Kidney (tissue), 14 donors: Measurements from ENCODE around the gene FAM13A. TPM values are rescaled to one million over a fixed set of nuclear protein-coding genes. Genes with fewer than 3 reads are reported as not detected.

Experiments used
- DNase-seq, 5 donors: peaks; one replicate each; pipeline ENCODE4 v3.0.0-alpha.2; 2013 to 2020
- FAIRE-seq: peaks from 2 replicates; lab custom pipeline; 2012; peaks lifted over from hg19 to GRCh38; lab: Jason Lieb, UNC
- H3K27ac ChIP-seq, 2 donors: one replicate each; pipeline ENCODE4 v1.7.0; 2013; ENCODE audit warnings: low read depth in 2 of 2, low read length in 2 of 2, inconsistent platforms in 1 of 2
- H3K27me3 ChIP-seq: one replicate; pipeline ENCODE4 v1.7.1; 2013; ENCODE audit warnings: low read length, inconsistent platforms; ENCODE audit not compliant: control insufficient read depth, insufficient read depth
- H3K36me3 ChIP-seq, 3 donors: one replicate each; pipeline versions ENCODE4 v1.7.0 to v1.7.1; 2013; ENCODE audit warnings: low read length in 3 of 3, control low read depth in 1 of 3, inconsistent platforms in 1 of 3; ENCODE audit not compliant: insufficient read depth in 3 of 3, control insufficient read depth in 2 of 3
- H3K4me1 ChIP-seq, 3 donors: one replicate each; pipeline versions ENCODE4 v1.7.0 to v1.7.1; 2013; ENCODE audit warnings: low read length in 3 of 3, inconsistent platforms in 1 of 3, low read depth in 1 of 3; ENCODE audit not compliant: control insufficient read depth in 2 of 3, insufficient read depth in 2 of 3
- H3K4me3 ChIP-seq, 3 donors: one replicate each; pipeline versions ENCODE4 v1.7.0 to v1.8.1; 2013; ENCODE audit warnings: low read length in 3 of 3, control low read depth in 1 of 3, inconsistent platforms in 1 of 3
- H3K9ac ChIP-seq, 3 donors: one replicate each; pipeline versions ENCODE4 v1.7.0 to v1.7.1; 2013; ENCODE audit warnings: low read length in 3 of 3, control low read depth in 1 of 3, inconsistent platforms in 1 of 3
- H3K9me3 ChIP-seq, 3 donors: one replicate each; pipeline versions ENCODE4 v1.7.0 to v1.7.1; 2013; ENCODE audit warnings: low read length in 3 of 3, control low read depth in 1 of 3, inconsistent platforms in 1 of 3; ENCODE audit not compliant: control insufficient read depth in 2 of 3, insufficient read depth in 1 of 3
- intact Hi-C: fragments of 100-400 bp; cut with DNase I; formaldehyde crosslinking; loops from one replicate; pipeline ENCODE4 v1.11.1; 2022
- polyA plus RNA-seq: library from polyadenylated mRNA; stranded (reverse); fragments of 350-450 nt; fragmentation: Illumina TruSeq; extraction: RNeasy Lipid Tissue Mini Kit (QIAGEN cat#74804); gene quantifications from one replicate; pipeline ENCODE4 v1.2.3, GENCODE V29; 2014; ENCODE audit warnings: low read depth, low replicate concordance; ENCODE audit not compliant: insufficient read depth
- total RNA-seq: library from RNA; stranded (reverse); fragmentation: NEBNext Ultra II Directional; extraction: Animal tissue kit (Norgen Biotek cat#: 25700); gene quantifications from one replicate; pipeline ENCODE4 v1.2.1, GENCODE V29; 2021
- TF ChIP-seq, protein P1 (sequence below): IDR thresholded peaks from 3 replicates; pipeline ENCODE4 v1.5.1; 2012; ENCODE audit warnings: mild to moderate bottlenecking, moderate library complexity, borderline replicate concordance; ENCODE audit not compliant: insufficient read depth; ENCODE audit errors: extremely low read depth
- donor health status: control.
- donor health status: control.
- donor health status: control.
- donor health status: control.
- donor health status: control.
- donor health status: DM: yes; HTN: yes; CAD: no.
- donor health status: Normal renal cell carcinoma (clear cell type).

The FAM13A gene
- total and polyA plus RNA-seq, 2 donors from 2014 or later = 12.9 to 48.3 TPM

DNA sequence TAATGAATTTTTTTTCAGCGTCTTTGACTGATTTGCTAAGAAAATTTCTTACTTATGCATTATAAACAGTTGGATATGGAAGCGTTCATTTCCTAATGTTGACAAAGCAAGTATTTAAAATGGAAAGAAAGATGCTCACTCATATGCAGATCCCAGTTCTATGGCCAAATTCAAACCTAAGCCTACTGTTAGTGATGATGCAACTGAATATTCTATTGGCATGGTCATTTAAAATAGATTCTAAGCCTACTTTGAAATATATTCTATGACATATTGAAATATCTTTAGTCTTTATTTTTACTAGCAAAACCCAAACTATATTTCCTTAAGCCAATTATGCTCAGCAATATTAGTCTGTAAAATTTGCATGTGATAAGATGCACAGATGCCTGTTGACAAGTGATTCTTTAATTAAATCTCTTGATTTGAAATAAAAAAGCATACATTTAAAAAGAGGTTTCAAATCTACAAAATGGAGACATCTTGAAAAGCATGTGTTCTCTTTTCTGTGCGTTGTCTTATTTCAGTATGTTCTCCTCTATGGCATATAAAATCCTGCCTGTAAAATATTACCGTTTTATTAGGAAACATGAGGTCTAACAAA is 262.8 kb downstream of the FAM13A start:
- Histone ChIP-seq H3K27ac (no peak overlapping the region), H3K27me3 (no peaks in the 10 kb centered on the region), H3K4me3 (no peak overlapping the region), H3K9ac (no peak overlapping the region), H3K9me3 (no peaks in the 10 kb centered on the region), H3K4me1 (peaks cover 0 to 4% (median 2%) of the 10 kb centered on the region in 3 donors), H3K36me3 (peaks cover 0 to 3% (median 1%) of the 10 kb centered on the region in 3 donors)
- FAIRE-seq (no peak), DNase-seq (no peak)
- intact Hi-C loops = no loop called here
- TF ChIP-seq, protein P1, sequence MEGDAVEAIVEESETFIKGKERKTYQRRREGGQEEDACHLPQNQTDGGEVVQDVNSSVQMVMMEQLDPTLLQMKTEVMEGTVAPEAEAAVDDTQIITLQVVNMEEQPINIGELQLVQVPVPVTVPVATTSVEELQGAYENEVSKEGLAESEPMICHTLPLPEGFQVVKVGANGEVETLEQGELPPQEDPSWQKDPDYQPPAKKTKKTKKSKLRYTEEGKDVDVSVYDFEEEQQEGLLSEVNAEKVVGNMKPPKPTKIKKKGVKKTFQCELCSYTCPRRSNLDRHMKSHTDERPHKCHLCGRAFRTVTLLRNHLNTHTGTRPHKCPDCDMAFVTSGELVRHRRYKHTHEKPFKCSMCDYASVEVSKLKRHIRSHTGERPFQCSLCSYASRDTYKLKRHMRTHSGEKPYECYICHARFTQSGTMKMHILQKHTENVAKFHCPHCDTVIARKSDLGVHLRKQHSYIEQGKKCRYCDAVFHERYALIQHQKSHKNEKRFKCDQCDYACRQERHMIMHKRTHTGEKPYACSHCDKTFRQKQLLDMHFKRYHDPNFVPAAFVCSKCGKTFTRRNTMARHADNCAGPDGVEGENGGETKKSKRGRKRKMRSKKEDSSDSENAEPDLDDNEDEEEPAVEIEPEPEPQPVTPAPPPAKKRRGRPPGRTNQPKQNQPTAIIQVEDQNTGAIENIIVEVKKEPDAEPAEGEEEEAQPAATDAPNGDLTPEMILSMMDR = no peak

DNA sequence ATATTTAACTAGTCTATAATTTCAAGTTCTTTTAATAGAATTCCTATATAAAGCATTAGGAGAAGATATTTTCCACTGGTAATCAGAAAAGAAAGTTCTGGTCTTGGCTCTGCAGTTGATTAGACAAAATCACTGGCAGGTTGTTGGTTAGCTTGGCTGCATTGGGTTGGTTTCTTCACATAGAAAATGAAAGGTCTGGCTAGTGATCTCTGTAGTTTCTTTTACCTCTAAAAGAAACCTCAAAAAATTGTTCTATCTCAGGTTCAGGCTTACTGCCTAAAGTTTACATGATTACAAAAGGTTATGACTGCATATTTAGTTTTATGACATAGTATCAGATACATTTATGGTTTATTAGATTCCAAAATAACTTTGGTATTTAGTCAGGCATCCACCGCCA is 263.5 kb downstream of the FAM13A start:
- H3K9ac ChIP-seq = no peak overlapping the region
- intact Hi-C loops = no loop called here
- TF ChIP-seq, protein P1 = no peak
- FAIRE-seq (no peak), DNase-seq (no peak)
- H3K36me3 ChIP-seq = peaks cover 0 to 6% (median 4%) of the 10 kb centered on the region in 3 donors
- no peaks in the 10 kb centered on the region for H3K9me3 ChIP-seq
- H3K4me3 ChIP-seq = no peak overlapping the region
- no peaks in the 10 kb centered on the region for H3K27me3 ChIP-seq
- no peak overlapping the region for H3K27ac ChIP-seq
- H3K4me1 ChIP-seq = peaks cover 0 to 4% (median 2%) of the 10 kb centered on the region in 3 donors

DNA sequence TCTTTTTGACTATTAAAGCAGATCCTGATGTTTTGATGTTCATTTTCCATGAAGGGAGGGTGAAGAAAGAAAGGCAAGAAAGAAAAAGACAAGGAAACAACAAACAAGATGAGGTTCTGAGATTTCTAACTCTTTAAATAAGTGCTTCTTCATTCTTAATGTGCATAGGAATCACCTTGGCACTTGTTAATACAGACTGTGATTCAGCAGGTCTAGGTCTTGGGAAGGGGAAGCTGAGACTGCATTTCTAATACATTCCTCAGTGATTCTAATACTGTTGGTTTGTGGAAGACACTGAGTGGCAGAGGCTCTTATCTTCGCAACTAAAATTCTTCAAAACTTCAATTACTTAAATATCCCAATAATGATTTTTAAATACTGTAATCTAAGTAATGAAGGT is 264.2 kb downstream of the FAM13A start:
- no peaks in the 10 kb centered on the region for H3K27me3 ChIP-seq
- TF ChIP-seq, protein P1 = no peak
- no peak overlapping the region for H3K4me3 ChIP-seq
- H3K9me3 ChIP-seq = no peaks in the 10 kb centered on the region
- no peak for FAIRE-seq
- intact Hi-C loops = no loop called here
- H3K4me1 ChIP-seq = peaks cover 0 to 4% (median 2%) of the 10 kb centered on the region in 3 donors
- DNase-seq = no peak
- peaks cover 0 to 6% (median 5%) of the 10 kb centered on the region in 3 donors for H3K36me3 ChIP-seq
- H3K27ac ChIP-seq = no peak overlapping the region
- no peak overlapping the region for H3K9ac ChIP-seq

DNA sequence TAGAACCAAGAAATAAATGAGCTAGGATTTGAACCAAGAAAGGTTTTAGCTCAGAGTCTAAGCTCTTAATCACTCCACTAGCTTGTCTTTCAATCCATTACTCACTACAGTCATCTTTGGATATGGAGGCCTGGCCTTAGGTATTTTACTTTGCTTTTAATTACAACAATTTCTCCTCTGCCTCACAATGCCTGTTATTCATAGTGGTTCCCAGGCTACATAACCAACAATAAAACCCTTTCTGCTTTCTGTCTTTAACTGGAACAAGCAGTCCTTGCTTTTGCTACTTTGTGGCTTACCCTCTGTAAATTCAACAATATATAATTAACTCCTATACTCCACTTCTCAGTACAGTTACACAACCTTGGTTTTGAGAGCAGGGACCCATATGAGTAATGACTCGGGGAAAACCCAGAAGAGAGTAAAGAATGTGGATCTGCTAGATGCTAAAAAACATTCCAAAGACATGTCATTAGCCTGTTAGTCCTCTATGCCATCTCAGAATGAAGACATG is 264.7 kb downstream of the FAM13A start:
- peaks cover 0 to 4% (median 2%) of the 10 kb centered on the region in 3 donors for H3K4me1 ChIP-seq
- peaks cover 0 to 10% (median 6%) of the 10 kb centered on the region in 3 donors for H3K36me3 ChIP-seq
- FAIRE-seq (no peak), DNase-seq (no peak)
- H3K4me3 ChIP-seq = no peak overlapping the region
- H3K27ac ChIP-seq = no peak overlapping the region
- intact Hi-C loops = no loop called here
- no peaks in the 10 kb centered on the region for H3K27me3 ChIP-seq
- H3K9ac ChIP-seq = no peak overlapping the region
- TF ChIP-seq, protein P1 = no peak
- no peaks in the 10 kb centered on the region for H3K9me3 ChIP-seq
